ENCODE results near the gene CPSF4L. TPM values are rescaled to one million over a fixed set of nuclear protein-coding genes. Genes with fewer than 3 reads are reported as not detected.

Gene CPSF4L
- polyA plus RNA-seq, 1 of the 3 experiments (the other 2 are of a cell fraction): 0.10 TPM

GRCh38 chr17:73205459-73205961, 56.2 kb downstream of the CPSF4L start:
- Histone ChIP-seq H3K9me3 (no peaks in the 10 kb centered on the region), H3K27ac (ENCODE audit: low read depth in 2 of 2, low read length in 1 of 2) (no peak overlapping the region; a peak in 1 of 4 replicates), H3K4me3 (ENCODE audit: low read depth in 2 of 2, low read length in 1 of 2) (no peak overlapping the region), H2AFZ (ENCODE audit: low read depth) (no peak overlapping the region), H3K36me3 (replicated peaks in 1 of 2; ENCODE audit: control insufficient read depth in 1 of 2, insufficient read depth in 2 of 2, low read length in 1 of 2) (peaks cover 80 to 83% of the 10 kb centered on the region in 2 experiments), H3K27me3 (ENCODE audit: insufficient read depth) (no peaks in the 10 kb centered on the region), H3K9ac (no peak overlapping the region), H3K9me2 (no peaks in the 10 kb centered on the region), H3K4me1 (ENCODE audit: control insufficient read depth in 1 of 2, insufficient read depth in 2 of 2, low read depth in 1 of 2, low read length in 1 of 2) (peaks cover 0 to 6% of the 10 kb centered on the region in 2 experiments; a peak in 1 of 4 replicates), H4K20me1 (ENCODE audit: insufficient read depth) (peaks cover 9% of the 10 kb centered on the region), H3K79me2 (ENCODE audit: insufficient read depth) (peaks cover 20% of the 10 kb centered on the region; the same call in 1 of the 2 replicates), H3F3A (replicated peaks; ENCODE audit: insufficient read depth) (peaks cover 13% of the 10 kb centered on the region), H3K4me2 (no peak overlapping the region)
- DNase-seq: no peak
- CTCF ChIA-PET: interaction anchor here (0.7 to 1.2 kb wide), 3 partner anchors 14 to 477 kb away, joined by 3 read pairs; no protein-coding TSS in a partner anchor
- TF ChIP-seq RAD21 (IDR thresholded peaks at IDR 0.05; ENCODE audit: low read length): no peak
- no peak for TF ChIP-seq EZH2phosphoT487 (IDR thresholded peaks at IDR 0.05; ENCODE audit: borderline replicate concordance, low read depth)
- TF ChIP-seq TAF1 (IDR thresholded peaks at IDR 0.05; ENCODE audit: borderline replicate concordance, low read depth, low read length): no peak
- WGBS (ENCODE audit: low lambda C conversion rate): 83% methylated on average over 10 of the region's 10 CpGs
- POLR2A ChIA-PET: interaction anchor here (0.6 kb wide), 1 partner anchor 17 kb away, joined by 3 read pairs; no protein-coding TSS in a partner anchor

GRCh38 chr17:73203788-73204479, 57.7 kb downstream of the CPSF4L start:
- Histone ChIP-seq H3K4me3 (ENCODE audit: low read depth in 2 of 2, low read length in 1 of 2) (no peak overlapping the region), H3F3A (replicated peaks; ENCODE audit: insufficient read depth) (peaks cover 6% of the 10 kb centered on the region), H3K27me3 (ENCODE audit: insufficient read depth) (no peaks in the 10 kb centered on the region), H3K4me2 (no peak overlapping the region), H3K4me1 (ENCODE audit: control insufficient read depth in 1 of 2, insufficient read depth in 2 of 2, low read depth in 1 of 2, low read length in 1 of 2) (peaks cover 0 to 6% of the 10 kb centered on the region in 2 experiments; a peak in 1 of 4 replicates), H3K27ac (ENCODE audit: low read depth in 2 of 2, low read length in 1 of 2) (peak overlapping the region in 1 of 2 experiments; percentile 11; a peak in 1 of 4 replicates), H2AFZ (ENCODE audit: low read depth) (no peak overlapping the region), H3K36me3 (replicated peaks in 1 of 2; ENCODE audit: control insufficient read depth in 1 of 2, insufficient read depth in 2 of 2, low read length in 1 of 2) (peaks cover 85 to 89% of the 10 kb centered on the region in 2 experiments), H3K9ac (no peak overlapping the region), H3K9me2 (no peaks in the 10 kb centered on the region), H4K20me1 (ENCODE audit: insufficient read depth) (no peaks in the 10 kb centered on the region; the same call in 1 of the 2 replicates), H3K9me3 (no peaks in the 10 kb centered on the region), H3K79me2 (ENCODE audit: insufficient read depth) (peaks cover 9% of the 10 kb centered on the region; the same call in 1 of the 2 replicates)
- POLR2A ChIA-PET: no interaction called here
- CTCF ChIA-PET: interaction anchor here (1.0 to 4.1 kb wide), 4 partner anchors 8 to 644 kb away, joined by 3 to 14 read pairs (median 3); no protein-coding TSS in a partner anchor
- 87% methylated on average over 10 of the region's 10 CpGs for WGBS (ENCODE audit: low lambda C conversion rate)
- TF ChIP-seq, protein P1, sequence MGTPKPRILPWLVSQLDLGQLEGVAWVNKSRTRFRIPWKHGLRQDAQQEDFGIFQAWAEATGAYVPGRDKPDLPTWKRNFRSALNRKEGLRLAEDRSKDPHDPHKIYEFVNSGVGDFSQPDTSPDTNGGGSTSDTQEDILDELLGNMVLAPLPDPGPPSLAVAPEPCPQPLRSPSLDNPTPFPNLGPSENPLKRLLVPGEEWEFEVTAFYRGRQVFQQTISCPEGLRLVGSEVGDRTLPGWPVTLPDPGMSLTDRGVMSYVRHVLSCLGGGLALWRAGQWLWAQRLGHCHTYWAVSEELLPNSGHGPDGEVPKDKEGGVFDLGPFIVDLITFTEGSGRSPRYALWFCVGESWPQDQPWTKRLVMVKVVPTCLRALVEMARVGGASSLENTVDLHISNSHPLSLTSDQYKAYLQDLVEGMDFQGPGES (IDR thresholded peaks at IDR 0.05; ENCODE audit: low read depth, low read length): no peak
- TF ChIP-seq FOSL2 (IDR thresholded peaks at IDR 0.05; ENCODE audit: borderline replicate concordance, low read depth): no peak
- no peak for TF ChIP-seq FOXM1 (IDR thresholded peaks at IDR 0.05; ENCODE audit: low read depth)
- no peak for TF ChIP-seq RFX5 (IDR thresholded peaks at IDR 0.05; ENCODE audit: low read length)
- no peak for TF ChIP-seq SIN3A (IDR thresholded peaks at IDR 0.05; ENCODE audit: borderline replicate concordance, low read depth, low read length)
- DNase-seq: no peak
